K562 (cell line): ENCODE data around the gene GOLPH3L. TPM values are rescaled to one million over a fixed set of nuclear protein-coding genes. Genes with fewer than 3 reads are reported as not detected.

Experiments
- CBFB ChIP-seq: sonication (generic); formaldehyde crosslinking; IDR thresholded peaks from 2 replicates; pipeline ENCODE4 v1.4.0; 2020; ENCODE audit warnings: mild to moderate bottlenecking, missing genetic modification reagents
- COPS2 ChIP-seq: fragments of 450-650 bp; conservative IDR thresholded peaks from 2 replicates; pipeline ENCODE4 v1.6.1; 2016; ENCODE audit warnings: mild to moderate bottlenecking, moderate library complexity
- KLF16 ChIP-seq: IDR thresholded peaks from 2 replicates; pipeline ENCODE4 v1.6.1; 2016; ENCODE audit warnings: antibody characterized with exemption
- MTA2 ChIP-seq: fragments of 450-650 bp; IDR thresholded peaks from 2 replicates; pipeline ENCODE4 v1.6.1; 2016; ENCODE audit warnings: low read depth
- SNRNP70 ChIP-seq: fragments of 200-400 bp; formaldehyde crosslinking; optimal IDR thresholded peaks from 2 replicates; pipeline ENCODE3; 2017; ENCODE audit warnings: low read depth, low read length
- TEAD1 ChIP-seq, 2 experiments: fragments of 450-650 bp in 1 of 2; sonication (generic) in 1 of 2; formaldehyde crosslinking; IDR thresholded peaks; 2 replicates each; pipeline versions ENCODE4 v1.4.0 to v1.8.0; 2020 to 2022; ENCODE audit warnings: mild to moderate bottlenecking in 2 of 2, missing genetic modification reagents in 1 of 2
- WHSC1 ChIP-seq: IDR thresholded peaks from one replicate; pipeline ENCODE4 v1.6.1; 2012; ENCODE audit warnings: low read length, control low read depth, inconsistent platforms
- ZFPM2 ChIP-seq: fragments of 250-450 bp; sonication (Bioruptor Pico); IDR thresholded peaks from 2 replicates; pipeline ENCODE4 v1.5.1; 2022; ENCODE audit warnings: mild to moderate bottlenecking
- ZNF76 ChIP-seq: fragments of 250-450 bp; sonication (Bioruptor Pico); IDR thresholded peaks from 2 replicates; pipeline ENCODE4 v1.4.0; 2020; ENCODE audit warnings: mild to moderate bottlenecking, moderate library complexity, borderline replicate concordance
- polyA plus RNA-seq, 8 experiments: library from polyadenylated mRNA; depleted of rRNA in 4 of 8; stranded (reverse) in 5 of 8; unstranded in 3 of 8; fragments of >200 nt; fragmentation: Nextera tagmentation in 2 of 8; fragmentation: Illumina TruSeq in 1 of 8; extraction: Ambion mirVana in 2 of 8; extraction: Trizol in 1 of 8; gene quantifications; 2 replicates each; pipeline versions ENCODE4 v1.2.1 to v1.2.3, GENCODE V29; 2011 to 2014; ENCODE audit warnings: inconsistent platforms in 1 of 8, missing spikeins in 1 of 8
- total RNA-seq, 7 experiments: library from RNA; depleted of rRNA in 6 of 7; stranded (reverse); fragments of >200 nt in 6 of 7; fragmentation: Illumina TruSeq in 2 of 7; extraction: Trizol in 2 of 7; gene quantifications; 2 replicates each; pipeline versions ENCODE4 v1.2.1 to v1.2.3, GENCODE V29; 2011 to 2021; ENCODE audit warnings: low replicate concordance in 1 of 7
- TF ChIP-seq, protein P1 (sequence below): sonication (generic); formaldehyde crosslinking; IDR thresholded peaks from 2 replicates; pipeline ENCODE4 v1.8.0; 2022; ENCODE audit warnings: missing genetic modification reagents, mild to moderate bottlenecking, borderline replicate concordance
- TF ChIP-seq, protein P2 (sequence below): fragments of 450-650 bp; formaldehyde crosslinking; IDR thresholded peaks from 2 replicates; pipeline ENCODE4 v1.4.0; 2020; ENCODE audit warnings: mild to moderate bottlenecking, moderate library complexity
- TF ChIP-seq, protein P3 (sequence below): fragments of 250-450 bp; sonication (Bioruptor Pico); IDR thresholded peaks from 2 replicates; pipeline ENCODE4 v1.8.0; 2021; ENCODE audit warnings: moderate library complexity, mild to moderate bottlenecking, inconsistent platforms
- TF ChIP-seq, protein P4 (sequence below): IDR thresholded peaks from 2 replicates; pipeline ENCODE4 v1.6.1; 2011; ENCODE audit not compliant: insufficient read length; ENCODE audit errors: extremely low read depth
- TF ChIP-seq, protein P5 (sequence below): IDR thresholded peaks from 2 replicates; pipeline ENCODE4 v1.6.1; 2011; ENCODE audit warnings: borderline replicate concordance, low read depth, mild to moderate bottlenecking, moderate library complexity, low read length; ENCODE audit not compliant: insufficient read depth, poor library complexity, severe bottlenecking
- TF ChIP-seq, protein P6 (sequence below): fragments of 450-650 bp; formaldehyde crosslinking; IDR thresholded peaks from 2 replicates; pipeline ENCODE4 v1.4.0; 2022; ENCODE audit warnings: missing genetic modification characterization
- TF ChIP-seq, protein P7 (sequence below): fragments of 250-450 bp; sonication (Bioruptor Pico); IDR thresholded peaks from 2 replicates; pipeline ENCODE4 v1.5.1; 2021; ENCODE audit warnings: mild to moderate bottlenecking

The GOLPH3L gene
- total and polyA plus RNA-seq, 9 of the 15 experiments (the other 6 are each of a cell fraction or from before 2014, with no cell fraction given), result 8.1 to 42.1 (median 21.6) TPM

DNA sequence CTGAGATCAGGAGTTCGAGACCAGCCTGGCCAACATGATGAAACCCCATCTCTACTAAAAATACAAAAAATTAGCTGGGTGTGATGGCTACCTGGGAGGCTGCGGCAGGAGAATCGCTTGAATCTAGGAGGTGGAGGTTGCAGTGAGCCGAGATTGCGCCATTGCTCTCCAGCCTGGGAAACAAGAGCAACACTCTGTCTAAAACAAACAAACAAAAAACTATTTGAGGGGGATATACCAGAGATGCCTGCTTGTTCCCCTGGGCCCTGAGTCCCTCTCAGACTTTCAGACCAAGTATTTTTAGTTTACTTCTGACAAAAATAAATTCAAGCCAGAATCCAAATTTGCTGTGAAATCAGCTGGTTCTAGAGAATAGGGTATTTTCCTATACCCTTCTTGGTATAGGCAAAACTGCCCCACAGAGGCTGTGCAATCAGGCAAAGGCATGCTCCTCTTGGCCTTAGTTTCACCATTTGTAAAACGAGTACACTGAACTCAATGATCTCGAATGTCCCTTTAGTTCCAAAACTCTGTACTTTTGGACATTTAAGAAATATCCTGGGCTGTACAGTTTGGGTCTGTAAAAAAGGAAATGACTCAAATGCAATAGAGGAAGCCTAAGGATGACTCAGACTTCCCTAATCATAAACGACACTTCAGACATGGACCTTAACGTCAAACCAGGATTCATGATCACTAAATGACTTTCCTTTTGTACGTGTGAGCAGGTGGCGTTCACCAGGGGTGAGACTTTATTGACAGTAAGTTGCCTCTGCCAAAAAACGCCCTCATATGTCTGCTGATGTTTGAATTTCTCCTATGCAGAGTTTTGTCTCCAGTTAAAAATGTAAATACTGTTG, 83.7 kb downstream of the GOLPH3L start (continued):
- TF ChIP-seq, protein P1, sequence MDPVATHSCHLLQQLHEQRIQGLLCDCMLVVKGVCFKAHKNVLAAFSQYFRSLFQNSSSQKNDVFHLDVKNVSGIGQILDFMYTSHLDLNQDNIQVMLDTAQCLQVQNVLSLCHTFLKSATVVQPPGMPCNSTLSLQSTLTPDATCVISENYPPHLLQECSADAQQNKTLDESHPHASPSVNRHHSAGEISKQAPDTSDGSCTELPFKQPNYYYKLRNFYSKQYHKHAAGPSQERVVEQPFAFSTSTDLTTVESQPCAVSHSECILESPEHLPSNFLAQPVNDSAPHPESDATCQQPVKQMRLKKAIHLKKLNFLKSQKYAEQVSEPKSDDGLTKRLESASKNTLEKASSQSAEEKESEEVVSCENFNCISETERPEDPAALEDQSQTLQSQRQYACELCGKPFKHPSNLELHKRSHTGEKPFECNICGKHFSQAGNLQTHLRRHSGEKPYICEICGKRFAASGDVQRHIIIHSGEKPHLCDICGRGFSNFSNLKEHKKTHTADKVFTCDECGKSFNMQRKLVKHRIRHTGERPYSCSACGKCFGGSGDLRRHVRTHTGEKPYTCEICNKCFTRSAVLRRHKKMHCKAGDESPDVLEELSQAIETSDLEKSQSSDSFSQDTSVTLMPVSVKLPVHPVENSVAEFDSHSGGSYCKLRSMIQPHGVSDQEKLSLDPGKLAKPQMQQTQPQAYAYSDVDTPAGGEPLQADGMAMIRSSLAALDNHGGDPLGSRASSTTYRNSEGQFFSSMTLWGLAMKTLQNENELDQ (CRISPR knock-in tag), result no peak
- TF ChIP-seq KLF16, result no peak
- TF ChIP-seq, protein P2, sequence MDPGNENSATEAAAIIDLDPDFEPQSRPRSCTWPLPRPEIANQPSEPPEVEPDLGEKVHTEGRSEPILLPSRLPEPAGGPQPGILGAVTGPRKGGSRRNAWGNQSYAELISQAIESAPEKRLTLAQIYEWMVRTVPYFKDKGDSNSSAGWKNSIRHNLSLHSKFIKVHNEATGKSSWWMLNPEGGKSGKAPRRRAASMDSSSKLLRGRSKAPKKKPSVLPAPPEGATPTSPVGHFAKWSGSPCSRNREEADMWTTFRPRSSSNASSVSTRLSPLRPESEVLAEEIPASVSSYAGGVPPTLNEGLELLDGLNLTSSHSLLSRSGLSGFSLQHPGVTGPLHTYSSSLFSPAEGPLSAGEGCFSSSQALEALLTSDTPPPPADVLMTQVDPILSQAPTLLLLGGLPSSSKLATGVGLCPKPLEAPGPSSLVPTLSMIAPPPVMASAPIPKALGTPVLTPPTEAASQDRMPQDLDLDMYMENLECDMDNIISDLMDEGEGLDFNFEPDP (CRISPR knock-in tag), result no peak
- TF ChIP-seq, protein P3, sequence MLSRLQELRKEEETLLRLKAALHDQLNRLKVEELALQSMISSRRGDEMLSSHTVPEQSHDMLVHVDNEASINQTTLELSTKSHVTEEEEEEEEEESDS (CRISPR knock-in tag), result no peak
- no peak for TF ChIP-seq COPS2
- TF ChIP-seq, protein P4, sequence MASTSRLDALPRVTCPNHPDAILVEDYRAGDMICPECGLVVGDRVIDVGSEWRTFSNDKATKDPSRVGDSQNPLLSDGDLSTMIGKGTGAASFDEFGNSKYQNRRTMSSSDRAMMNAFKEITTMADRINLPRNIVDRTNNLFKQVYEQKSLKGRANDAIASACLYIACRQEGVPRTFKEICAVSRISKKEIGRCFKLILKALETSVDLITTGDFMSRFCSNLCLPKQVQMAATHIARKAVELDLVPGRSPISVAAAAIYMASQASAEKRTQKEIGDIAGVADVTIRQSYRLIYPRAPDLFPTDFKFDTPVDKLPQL, result no peak
- TF ChIP-seq, protein P5, sequence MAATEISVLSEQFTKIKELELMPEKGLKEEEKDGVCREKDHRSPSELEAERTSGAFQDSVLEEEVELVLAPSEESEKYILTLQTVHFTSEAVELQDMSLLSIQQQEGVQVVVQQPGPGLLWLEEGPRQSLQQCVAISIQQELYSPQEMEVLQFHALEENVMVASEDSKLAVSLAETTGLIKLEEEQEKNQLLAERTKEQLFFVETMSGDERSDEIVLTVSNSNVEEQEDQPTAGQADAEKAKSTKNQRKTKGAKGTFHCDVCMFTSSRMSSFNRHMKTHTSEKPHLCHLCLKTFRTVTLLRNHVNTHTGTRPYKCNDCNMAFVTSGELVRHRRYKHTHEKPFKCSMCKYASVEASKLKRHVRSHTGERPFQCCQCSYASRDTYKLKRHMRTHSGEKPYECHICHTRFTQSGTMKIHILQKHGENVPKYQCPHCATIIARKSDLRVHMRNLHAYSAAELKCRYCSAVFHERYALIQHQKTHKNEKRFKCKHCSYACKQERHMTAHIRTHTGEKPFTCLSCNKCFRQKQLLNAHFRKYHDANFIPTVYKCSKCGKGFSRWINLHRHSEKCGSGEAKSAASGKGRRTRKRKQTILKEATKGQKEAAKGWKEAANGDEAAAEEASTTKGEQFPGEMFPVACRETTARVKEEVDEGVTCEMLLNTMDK, result no peak
- no peak for TF ChIP-seq SNRNP70
- TF ChIP-seq MTA2, result no peak
- TF ChIP-seq ZNF76 (CRISPR knock-in tag), result no peak; the same call in 1 of the 2 replicates
- TF ChIP-seq WHSC1, result no peak
- TF ChIP-seq ZFPM2 (CRISPR knock-in tag), result no peak
- TF ChIP-seq, protein P6, sequence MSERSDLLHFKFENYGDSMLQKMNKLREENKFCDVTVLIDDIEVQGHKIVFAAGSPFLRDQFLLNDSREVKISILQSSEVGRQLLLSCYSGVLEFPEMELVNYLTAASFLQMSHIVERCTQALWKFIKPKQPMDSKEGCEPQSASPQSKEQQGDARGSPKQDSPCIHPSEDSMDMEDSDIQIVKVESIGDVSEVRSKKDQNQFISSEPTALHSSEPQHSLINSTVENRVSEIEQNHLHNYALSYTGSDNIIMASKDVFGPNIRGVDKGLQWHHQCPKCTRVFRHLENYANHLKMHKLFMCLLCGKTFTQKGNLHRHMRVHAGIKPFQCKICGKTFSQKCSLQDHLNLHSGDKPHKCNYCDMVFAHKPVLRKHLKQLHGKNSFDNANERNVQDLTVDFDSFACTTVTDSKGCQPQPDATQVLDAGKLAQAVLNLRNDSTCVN, result no peak
- no peak for TF ChIP-seq CBFB (CRISPR knock-in tag)
- TF ChIP-seq TEAD1 (CRISPR knock-in tag; IDR thresholded peaks at IDR 0.05), result peak in 1 of 2 experiments; percentile 26; a peak in 1 of 4 replicates
- TF ChIP-seq, protein P7, sequence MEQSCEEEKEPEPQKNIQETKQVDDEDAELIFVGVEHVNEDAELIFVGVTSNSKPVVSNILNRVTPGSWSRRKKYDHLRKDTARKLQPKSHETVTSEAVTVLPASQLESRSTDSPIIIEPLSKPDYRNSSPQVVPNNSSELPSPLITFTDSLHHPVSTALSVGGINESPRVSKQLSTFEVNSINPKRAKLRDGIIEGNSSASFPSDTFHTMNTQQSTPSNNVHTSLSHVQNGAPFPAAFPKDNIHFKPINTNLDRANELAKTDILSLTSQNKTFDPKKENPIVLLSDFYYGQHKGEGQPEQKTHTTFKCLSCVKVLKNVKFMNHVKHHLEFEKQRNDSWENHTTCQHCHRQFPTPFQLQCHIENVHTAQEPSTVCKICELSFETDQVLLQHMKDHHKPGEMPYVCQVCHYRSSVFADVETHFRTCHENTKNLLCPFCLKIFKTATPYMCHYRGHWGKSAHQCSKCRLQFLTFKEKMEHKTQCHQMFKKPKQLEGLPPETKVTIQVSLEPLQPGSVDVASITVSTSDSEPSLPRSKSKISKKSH, result 0 out of 2 replicates have a peak, but pooled peaks have one; percentile 17
